WI38 (cell line): ENCODE results near the gene RERE.

ENCODE experiments used
- H3K4me3 ChIP-seq: 2 replicates; pipeline ENCODE4 v1.5.1; 2011; ENCODE audit warnings: low read depth, mild to moderate bottlenecking, control low read depth, low read length
- CTCF ChIP-seq: IDR thresholded peaks from 2 replicates; pipeline ENCODE4 v1.5.1; 2012; ENCODE audit warnings: low read depth, mild to moderate bottlenecking, control low read depth, low read length

The RERE gene

DNA sequence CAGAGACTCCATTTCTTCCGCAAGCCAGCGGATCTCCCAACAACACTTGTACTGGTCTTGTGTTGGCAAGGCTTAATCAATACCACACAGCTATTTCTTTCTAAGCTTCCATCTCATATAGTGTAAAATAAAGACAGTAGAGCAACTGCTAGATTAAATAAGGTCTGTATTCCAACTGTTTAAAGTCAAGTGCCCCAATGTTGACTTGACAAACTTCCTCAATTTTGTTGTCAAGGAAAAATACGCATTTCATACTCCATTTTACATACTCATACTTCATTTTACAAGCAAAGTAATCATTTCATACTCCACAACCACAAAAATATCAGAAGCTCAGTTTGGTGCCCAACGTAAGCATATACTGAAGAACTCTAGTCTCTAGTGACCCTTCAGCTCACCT lies 143.0 kb downstream of the RERE start:
- TF ChIP-seq CTCF: no peak
- H3K4me3 ChIP-seq: no peak overlapping the region

DNA sequence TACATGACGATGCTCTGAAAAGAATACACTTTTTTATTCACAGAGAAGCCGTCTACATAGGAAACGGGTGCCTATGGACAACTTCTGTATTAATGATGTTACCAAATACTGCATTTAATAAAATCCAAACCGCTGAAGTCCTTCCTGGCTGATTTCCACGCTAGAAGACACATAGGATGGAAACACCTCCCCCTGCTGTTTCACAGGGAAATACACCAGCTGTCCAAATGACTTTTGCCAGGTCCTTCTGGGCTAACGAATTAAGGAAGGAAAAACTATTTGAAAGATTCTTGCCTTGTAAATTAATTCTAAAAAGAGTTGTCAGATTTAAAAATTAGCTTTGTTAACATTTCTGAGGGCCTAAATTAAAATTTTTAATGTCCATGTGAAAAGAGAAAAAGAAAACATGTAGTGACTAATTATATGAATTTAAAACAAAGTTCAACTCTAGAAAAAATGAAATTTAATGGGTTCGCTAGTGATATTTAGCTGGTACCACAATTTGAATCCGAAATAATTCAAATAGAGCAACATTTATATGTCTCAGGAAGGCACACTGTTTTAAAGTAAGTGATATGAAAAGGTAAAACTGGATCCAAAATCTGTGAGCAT lies 146.0 kb downstream of the RERE start:
- peak; percentile 74 for TF ChIP-seq CTCF
- no peak overlapping the region for H3K4me3 ChIP-seq

- TF ChIP-seq CTCF: no peak
- no peak overlapping the region for H3K4me3 ChIP-seq
Measured at GRCh38 chr1:8670371-8670818, 147.0 kb downstream of the RERE start.

GRCh38 chr1:8669606-8670335 lies 147.7 kb downstream of the RERE start:
- no peak for TF ChIP-seq CTCF

GRCh38 chr1:8667869-8668594 lies 149.4 kb downstream of the RERE start:
- no peak for TF ChIP-seq CTCF
- no peak overlapping the region for H3K4me3 ChIP-seq

More at GRCh38 chr1:8669606-8670335, 147.7 kb downstream of the RERE start:
- H3K4me3 ChIP-seq: no peak overlapping the region

GRCh38 chr1:8666389-8667167 lies 150.9 kb downstream of the RERE start:
- no peak overlapping the region for H3K4me3 ChIP-seq
- TF ChIP-seq CTCF: no peak
